GM23338 (cell line): ENCODE measurements around the gene SORCS2. TPM values are rescaled to one million over a fixed set of nuclear protein-coding genes. Genes with fewer than 3 reads are reported as not detected.

Experiments
- ATAC-seq: fragments of 200-7000 bp; cut with Tn5 transposase; 3 replicates; pipeline ENCODE4 v1.9.1; 2020
- DNase-seq: peaks from one replicate; pipeline ENCODE4 v3.0.0-alpha.2; 2015; ENCODE audit warnings: low spot score
- H2AFZ ChIP-seq: fragments of 200-600 bp; sonication (generic); 2 replicates; pipeline ENCODE4 v1.8.0; 2016; ENCODE audit warnings: antibody characterized with exemption, mild to moderate bottlenecking, moderate library complexity
- H3F3A ChIP-seq: fragments of 200-600 bp; sonication (generic); replicated peaks from 2 replicates; pipeline ENCODE4 v1.8.0; 2017; ENCODE audit warnings: antibody characterized with exemption, mixed run types, low read depth
- H3K27ac ChIP-seq: fragments of 200-600 bp; sonication (generic); 2 replicates; pipeline ENCODE4 v1.6.1; 2016; ENCODE audit warnings: low read depth
- H3K27me3 ChIP-seq: fragments of 200-600 bp; sonication (generic); 2 replicates; pipeline ENCODE4 v1.8.0; 2016; ENCODE audit warnings: mild to moderate bottlenecking, mixed run types, moderate library complexity; ENCODE audit not compliant: insufficient read depth
- H3K36me3 ChIP-seq: fragments of 200-600 bp; sonication (generic); 2 replicates; pipeline ENCODE4 v1.8.0; 2016; ENCODE audit warnings: mild to moderate bottlenecking; ENCODE audit not compliant: insufficient read depth
- H3K4me1 ChIP-seq: fragments of 200-600 bp; sonication (generic); 2 replicates; pipeline ENCODE4 v1.8.0; 2016; ENCODE audit warnings: mild to moderate bottlenecking, moderate library complexity; ENCODE audit not compliant: insufficient read depth
- H3K4me2 ChIP-seq: fragments of 200-600 bp; sonication (generic); 2 replicates; pipeline ENCODE4 v1.7.1; 2017; ENCODE audit warnings: mixed run types
- H3K4me3 ChIP-seq: fragments of 200-600 bp; sonication (generic); 2 replicates; pipeline ENCODE4 v1.6.1; 2016; ENCODE audit warnings: mixed run types
- H3K79me2 ChIP-seq: fragments of 200-600 bp; sonication (generic); replicated peaks from 2 replicates; pipeline ENCODE4 v1.8.0; 2017; ENCODE audit warnings: mild to moderate bottlenecking; ENCODE audit not compliant: insufficient read depth
- H3K9me2 ChIP-seq: fragments of 200-600 bp; sonication (generic); 2 replicates; pipeline ENCODE4 v1.8.0; 2017; ENCODE audit not compliant: insufficient read depth
- H4K20me1 ChIP-seq: fragments of 200-600 bp; sonication (generic); replicated peaks from 2 replicates; pipeline ENCODE4 v1.8.0; 2017; ENCODE audit warnings: mild to moderate bottlenecking; ENCODE audit not compliant: insufficient read depth
- H3K27ac Mint-ChIP-seq: 2 replicates; pipeline ENCODE4 v1.8.0; 2020; ENCODE audit warnings: inconsistent platforms, mild to moderate bottlenecking, moderate library complexity, mixed read lengths
- H3K27me3 Mint-ChIP-seq: 3 replicates; pipeline ENCODE4 v1.8.0; 2022; ENCODE audit warnings: low read depth, mild to moderate bottlenecking, moderate library complexity, mixed read lengths, inconsistent platforms; ENCODE audit not compliant: insufficient read depth, poor library complexity
- H3K36me3 Mint-ChIP-seq: 3 replicates; pipeline ENCODE4 v1.8.0; 2021; ENCODE audit warnings: low read depth, mild to moderate bottlenecking, inconsistent platforms, moderate library complexity, mixed read lengths
- H3K4me1 Mint-ChIP-seq: 3 replicates; pipeline ENCODE4 v1.8.0; 2020; ENCODE audit warnings: mild to moderate bottlenecking, inconsistent platforms, mixed read lengths
- H3K4me3 Mint-ChIP-seq: 3 replicates; pipeline ENCODE4 v1.8.0; 2021; ENCODE audit warnings: moderate library complexity, mild to moderate bottlenecking, inconsistent platforms, mixed read lengths
- H3K9me3 Mint-ChIP-seq: 3 replicates; pipeline ENCODE4 v1.8.0; 2020; ENCODE audit warnings: moderate library complexity, mild to moderate bottlenecking, inconsistent platforms, mixed read lengths
- CREB1 ChIP-seq: fragments of 250-450 bp; sonication (Bioruptor Pico); IDR thresholded peaks from 2 replicates; pipeline ENCODE4 v1.5.0; 2020; ENCODE audit warnings: low read depth, mild to moderate bottlenecking, moderate library complexity
- EZH2 ChIP-seq: fragments of 200-600 bp; sonication (generic); IDR thresholded peaks from one replicate; pipeline ENCODE4 v1.8.0; 2017; ENCODE audit warnings: antibody characterized with exemption, mild to moderate bottlenecking, low read depth; ENCODE audit not compliant: unreplicated experiment
- EZH2phosphoT487 ChIP-seq: fragments of 200-600 bp; sonication (generic); IDR thresholded peaks from one replicate; pipeline ENCODE4 v1.8.1; 2018; ENCODE audit warnings: antibody characterized with exemption; ENCODE audit not compliant: unreplicated experiment
- JUNB ChIP-seq: IDR thresholded peaks from one replicate; pipeline ENCODE4 v1.6.1; 2016; ENCODE audit warnings: antibody characterized with exemption; ENCODE audit not compliant: unreplicated experiment
- NANOG ChIP-seq: IDR thresholded peaks from 2 replicates; pipeline ENCODE4 v1.6.1; 2016; ENCODE audit warnings: antibody characterized with exemption, borderline replicate concordance
- POLR2AphosphoS5 ChIP-seq: IDR thresholded peaks from 2 replicates; pipeline ENCODE4 v1.6.1; 2016; ENCODE audit warnings: antibody characterized with exemption, low read depth
- STAT1 ChIP-seq: IDR thresholded peaks from one replicate; pipeline ENCODE4 v1.6.1; 2016; ENCODE audit warnings: antibody characterized with exemption; ENCODE audit not compliant: unreplicated experiment
- ZNF114 ChIP-seq: fragments of 250-450 bp; sonication (Bioruptor Pico); IDR thresholded peaks from 2 replicates; pipeline ENCODE4 v1.5.0; 2020; ENCODE audit warnings: mild to moderate bottlenecking, moderate library complexity
- ZNF331 ChIP-seq: fragments of 250-450 bp; sonication (Bioruptor Pico); IDR thresholded peaks from 2 replicates; pipeline ENCODE4 v1.5.0; 2020; ENCODE audit warnings: low read depth, mild to moderate bottlenecking, moderate library complexity
- polyA plus RNA-seq: library from polyadenylated mRNA; unstranded; fragments of >200 nt; fragmentation: Nextera tagmentation; extraction: Ambion mirVana; gene quantifications from 2 replicates; pipeline ENCODE4 v1.2.1, GENCODE V29; 2016
- total RNA-seq: library from RNA; depleted of rRNA; stranded (reverse); fragments of >200 nt; shearing (Covaris generic); gene quantifications from 2 replicates; pipeline ENCODE4 v1.2.3, GENCODE V29; 2014
- TF ChIP-seq, protein P1 (sequence below): IDR thresholded peaks from 2 replicates; pipeline ENCODE4 v1.6.1; 2016; ENCODE audit warnings: antibody characterized with exemption
- TF ChIP-seq, protein P2 (sequence below): fragments of 250-450 bp; sonication (Bioruptor Pico); IDR thresholded peaks from 2 replicates; pipeline ENCODE4 v1.5.0; 2020; ENCODE audit warnings: mild to moderate bottlenecking, moderate library complexity
- TF ChIP-seq, protein P3 (sequence below), 2 experiments: fragments of 200-600 bp in 1 of 2; sonication (generic) in 1 of 2; conservative IDR thresholded peaks; 2 replicates each; pipeline versions ENCODE4 v1.5.1 to v1.6.1; 2016 to 2017; ENCODE audit warnings: antibody characterized with exemption in 2 of 2, low read depth in 2 of 2, mild to moderate bottlenecking in 2 of 2, moderate library complexity in 1 of 2
- TF ChIP-seq, protein P4 (sequence below): IDR thresholded peaks from one replicate; pipeline ENCODE4 v1.6.1; 2018; ENCODE audit warnings: antibody characterized with exemption; ENCODE audit not compliant: unreplicated experiment

Gene SORCS2
- total and polyA plus RNA-seq, 2 experiments from 2014 or later, result 0.47 to 2.4 TPM

DNA sequence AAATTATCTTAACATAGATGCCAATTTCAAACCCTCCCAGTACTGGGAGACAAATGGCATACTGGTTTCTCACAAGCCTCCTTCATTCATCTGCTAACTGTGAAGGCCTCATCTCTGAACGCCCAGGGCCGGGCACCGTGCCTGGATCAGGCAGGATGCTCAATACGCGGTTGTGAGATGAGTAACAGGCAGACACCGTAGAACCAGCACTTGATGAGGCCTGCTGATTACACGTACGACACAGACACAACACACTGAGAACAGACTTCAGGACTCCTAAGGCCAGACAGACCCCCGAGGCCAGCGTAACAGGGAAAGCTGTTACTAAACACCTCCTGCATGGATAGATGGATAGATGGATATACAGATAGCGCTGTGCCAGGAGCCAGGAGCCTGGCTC is 592.7 kb downstream of the SORCS2 start:
- Mint-ChIP-seq H3K9me3 (no peaks in the 10 kb centered on the region), H3K36me3 (peaks cover 8% of the 10 kb centered on the region), H3K4me1 (no peaks in the 10 kb centered on the region), H3K27ac (no peak overlapping the region), H3K27me3 (peaks cover 1% of the 10 kb centered on the region), H3K4me3 (no peak overlapping the region)
- Histone ChIP-seq H3K79me2 (no peaks in the 10 kb centered on the region), H3K27me3 (no peaks in the 10 kb centered on the region), H3F3A (no peaks in the 10 kb centered on the region), H3K4me3 (no peak overlapping the region), H3K4me1 (no peaks in the 10 kb centered on the region), H3K36me3 (peaks cover 7% of the 10 kb centered on the region), H4K20me1 (no peaks in the 10 kb centered on the region; the same call in 1 of the 2 replicates), H2AFZ (no peak overlapping the region), H3K4me2 (no peak overlapping the region), H3K9me2 (no peaks in the 10 kb centered on the region), H3K27ac (no peak overlapping the region)
- no peak for DNase-seq
- TF ChIP-seq CREB1 (CRISPR knock-in tag), result no peak
- no peak for TF ChIP-seq JUNB
- TF ChIP-seq ZNF114 (CRISPR knock-in tag), result no peak
- TF ChIP-seq ZNF331, result no peak
- TF ChIP-seq NANOG, result no peak
- TF ChIP-seq, protein P1, sequence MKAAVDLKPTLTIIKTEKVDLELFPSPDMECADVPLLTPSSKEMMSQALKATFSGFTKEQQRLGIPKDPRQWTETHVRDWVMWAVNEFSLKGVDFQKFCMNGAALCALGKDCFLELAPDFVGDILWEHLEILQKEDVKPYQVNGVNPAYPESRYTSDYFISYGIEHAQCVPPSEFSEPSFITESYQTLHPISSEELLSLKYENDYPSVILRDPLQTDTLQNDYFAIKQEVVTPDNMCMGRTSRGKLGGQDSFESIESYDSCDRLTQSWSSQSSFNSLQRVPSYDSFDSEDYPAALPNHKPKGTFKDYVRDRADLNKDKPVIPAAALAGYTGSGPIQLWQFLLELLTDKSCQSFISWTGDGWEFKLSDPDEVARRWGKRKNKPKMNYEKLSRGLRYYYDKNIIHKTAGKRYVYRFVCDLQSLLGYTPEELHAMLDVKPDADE, result no peak
- TF ChIP-seq EZH2phosphoT487, result no peak
- TF ChIP-seq EZH2, result no peak
- TF ChIP-seq, protein P2, sequence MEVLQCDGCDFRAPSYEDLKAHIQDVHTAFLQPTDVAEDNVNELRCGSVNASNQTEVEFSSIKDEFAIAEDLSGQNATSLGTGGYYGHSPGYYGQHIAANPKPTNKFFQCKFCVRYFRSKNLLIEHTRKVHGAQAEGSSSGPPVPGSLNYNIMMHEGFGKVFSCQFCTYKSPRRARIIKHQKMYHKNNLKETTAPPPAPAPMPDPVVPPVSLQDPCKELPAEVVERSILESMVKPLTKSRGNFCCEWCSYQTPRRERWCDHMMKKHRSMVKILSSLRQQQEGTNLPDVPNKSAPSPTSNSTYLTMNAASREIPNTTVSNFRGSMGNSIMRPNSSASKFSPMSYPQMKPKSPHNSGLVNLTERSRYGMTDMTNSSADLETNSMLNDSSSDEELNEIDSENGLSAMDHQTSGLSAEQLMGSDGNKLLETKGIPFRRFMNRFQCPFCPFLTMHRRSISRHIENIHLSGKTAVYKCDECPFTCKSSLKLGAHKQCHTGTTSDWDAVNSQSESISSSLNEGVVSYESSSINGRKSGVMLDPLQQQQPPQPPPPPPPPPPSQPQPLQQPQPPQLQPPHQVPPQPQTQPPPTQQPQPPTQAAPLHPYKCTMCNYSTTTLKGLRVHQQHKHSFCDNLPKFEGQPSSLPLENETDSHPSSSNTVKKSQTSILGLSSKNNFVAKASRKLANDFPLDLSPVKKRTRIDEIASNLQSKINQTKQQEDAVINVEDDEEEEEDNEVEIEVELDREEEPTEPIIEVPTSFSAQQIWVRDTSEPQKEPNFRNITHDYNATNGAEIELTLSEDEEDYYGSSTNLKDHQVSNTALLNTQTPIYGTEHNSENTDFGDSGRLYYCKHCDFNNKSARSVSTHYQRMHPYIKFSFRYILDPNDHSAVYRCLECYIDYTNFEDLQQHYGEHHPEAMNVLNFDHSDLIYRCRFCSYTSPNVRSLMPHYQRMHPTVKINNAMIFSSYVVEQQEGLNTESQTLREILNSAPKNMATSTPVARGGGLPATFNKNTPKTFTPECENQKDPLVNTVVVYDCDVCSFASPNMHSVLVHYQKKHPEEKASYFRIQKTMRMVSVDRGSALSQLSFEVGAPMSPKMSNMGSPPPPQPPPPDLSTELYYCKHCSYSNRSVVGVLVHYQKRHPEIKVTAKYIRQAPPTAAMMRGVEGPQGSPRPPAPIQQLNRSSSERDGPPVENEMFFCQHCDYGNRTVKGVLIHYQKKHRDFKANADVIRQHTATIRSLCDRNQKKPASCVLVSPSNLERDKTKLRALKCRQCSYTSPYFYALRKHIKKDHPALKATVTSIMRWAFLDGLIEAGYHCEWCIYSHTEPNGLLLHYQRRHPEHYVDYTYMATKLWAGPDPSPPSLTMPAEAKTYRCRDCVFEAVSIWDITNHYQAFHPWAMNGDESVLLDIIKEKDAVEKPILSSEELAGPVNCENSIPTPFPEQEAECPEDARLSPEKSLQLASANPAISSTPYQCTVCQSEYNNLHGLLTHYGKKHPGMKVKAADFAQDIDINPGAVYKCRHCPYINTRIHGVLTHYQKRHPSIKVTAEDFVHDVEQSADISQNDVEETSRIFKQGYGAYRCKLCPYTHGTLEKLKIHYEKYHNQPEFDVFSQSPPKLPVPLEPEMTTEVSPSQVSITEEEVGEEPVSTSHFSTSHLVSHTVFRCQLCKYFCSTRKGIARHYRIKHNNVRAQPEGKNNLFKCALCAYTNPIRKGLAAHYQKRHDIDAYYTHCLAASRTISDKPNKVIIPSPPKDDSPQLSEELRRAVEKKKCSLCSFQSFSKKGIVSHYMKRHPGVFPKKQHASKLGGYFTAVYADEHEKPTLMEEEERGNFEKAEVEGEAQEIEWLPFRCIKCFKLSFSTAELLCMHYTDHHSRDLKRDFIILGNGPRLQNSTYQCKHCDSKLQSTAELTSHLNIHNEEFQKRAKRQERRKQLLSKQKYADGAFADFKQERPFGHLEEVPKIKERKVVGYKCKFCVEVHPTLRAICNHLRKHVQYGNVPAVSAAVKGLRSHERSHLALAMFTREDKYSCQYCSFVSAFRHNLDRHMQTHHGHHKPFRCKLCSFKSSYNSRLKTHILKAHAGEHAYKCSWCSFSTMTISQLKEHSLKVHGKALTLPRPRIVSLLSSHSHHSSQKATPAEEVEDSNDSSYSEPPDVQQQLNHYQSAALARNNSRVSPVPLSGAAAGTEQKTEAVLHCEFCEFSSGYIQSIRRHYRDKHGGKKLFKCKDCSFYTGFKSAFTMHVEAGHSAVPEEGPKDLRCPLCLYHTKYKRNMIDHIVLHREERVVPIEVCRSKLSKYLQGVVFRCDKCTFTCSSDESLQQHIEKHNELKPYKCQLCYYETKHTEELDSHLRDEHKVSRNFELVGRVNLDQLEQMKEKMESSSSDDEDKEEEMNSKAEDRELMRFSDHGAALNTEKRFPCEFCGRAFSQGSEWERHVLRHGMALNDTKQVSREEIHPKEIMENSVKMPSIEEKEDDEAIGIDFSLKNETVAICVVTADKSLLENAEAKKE (CRISPR knock-in tag), result no peak
- TF ChIP-seq POLR2AphosphoS5, result no peak
- TF ChIP-seq, protein P3, sequence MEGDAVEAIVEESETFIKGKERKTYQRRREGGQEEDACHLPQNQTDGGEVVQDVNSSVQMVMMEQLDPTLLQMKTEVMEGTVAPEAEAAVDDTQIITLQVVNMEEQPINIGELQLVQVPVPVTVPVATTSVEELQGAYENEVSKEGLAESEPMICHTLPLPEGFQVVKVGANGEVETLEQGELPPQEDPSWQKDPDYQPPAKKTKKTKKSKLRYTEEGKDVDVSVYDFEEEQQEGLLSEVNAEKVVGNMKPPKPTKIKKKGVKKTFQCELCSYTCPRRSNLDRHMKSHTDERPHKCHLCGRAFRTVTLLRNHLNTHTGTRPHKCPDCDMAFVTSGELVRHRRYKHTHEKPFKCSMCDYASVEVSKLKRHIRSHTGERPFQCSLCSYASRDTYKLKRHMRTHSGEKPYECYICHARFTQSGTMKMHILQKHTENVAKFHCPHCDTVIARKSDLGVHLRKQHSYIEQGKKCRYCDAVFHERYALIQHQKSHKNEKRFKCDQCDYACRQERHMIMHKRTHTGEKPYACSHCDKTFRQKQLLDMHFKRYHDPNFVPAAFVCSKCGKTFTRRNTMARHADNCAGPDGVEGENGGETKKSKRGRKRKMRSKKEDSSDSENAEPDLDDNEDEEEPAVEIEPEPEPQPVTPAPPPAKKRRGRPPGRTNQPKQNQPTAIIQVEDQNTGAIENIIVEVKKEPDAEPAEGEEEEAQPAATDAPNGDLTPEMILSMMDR (conservative IDR thresholded peaks at IDR 0.05; ENCODE audit: low read depth in 2 of 2), result no peak
- TF ChIP-seq, protein P4, sequence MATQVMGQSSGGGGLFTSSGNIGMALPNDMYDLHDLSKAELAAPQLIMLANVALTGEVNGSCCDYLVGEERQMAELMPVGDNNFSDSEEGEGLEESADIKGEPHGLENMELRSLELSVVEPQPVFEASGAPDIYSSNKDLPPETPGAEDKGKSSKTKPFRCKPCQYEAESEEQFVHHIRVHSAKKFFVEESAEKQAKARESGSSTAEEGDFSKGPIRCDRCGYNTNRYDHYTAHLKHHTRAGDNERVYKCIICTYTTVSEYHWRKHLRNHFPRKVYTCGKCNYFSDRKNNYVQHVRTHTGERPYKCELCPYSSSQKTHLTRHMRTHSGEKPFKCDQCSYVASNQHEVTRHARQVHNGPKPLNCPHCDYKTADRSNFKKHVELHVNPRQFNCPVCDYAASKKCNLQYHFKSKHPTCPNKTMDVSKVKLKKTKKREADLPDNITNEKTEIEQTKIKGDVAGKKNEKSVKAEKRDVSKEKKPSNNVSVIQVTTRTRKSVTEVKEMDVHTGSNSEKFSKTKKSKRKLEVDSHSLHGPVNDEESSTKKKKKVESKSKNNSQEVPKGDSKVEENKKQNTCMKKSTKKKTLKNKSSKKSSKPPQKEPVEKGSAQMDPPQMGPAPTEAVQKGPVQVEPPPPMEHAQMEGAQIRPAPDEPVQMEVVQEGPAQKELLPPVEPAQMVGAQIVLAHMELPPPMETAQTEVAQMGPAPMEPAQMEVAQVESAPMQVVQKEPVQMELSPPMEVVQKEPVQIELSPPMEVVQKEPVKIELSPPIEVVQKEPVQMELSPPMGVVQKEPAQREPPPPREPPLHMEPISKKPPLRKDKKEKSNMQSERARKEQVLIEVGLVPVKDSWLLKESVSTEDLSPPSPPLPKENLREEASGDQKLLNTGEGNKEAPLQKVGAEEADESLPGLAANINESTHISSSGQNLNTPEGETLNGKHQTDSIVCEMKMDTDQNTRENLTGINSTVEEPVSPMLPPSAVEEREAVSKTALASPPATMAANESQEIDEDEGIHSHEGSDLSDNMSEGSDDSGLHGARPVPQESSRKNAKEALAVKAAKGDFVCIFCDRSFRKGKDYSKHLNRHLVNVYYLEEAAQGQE, result no peak
- no peak for TF ChIP-seq STAT1
- ATAC-seq, result no peak
